ENCODE measurements around the gene CADPS. TPM values are rescaled to one million over a fixed set of nuclear protein-coding genes. Genes with fewer than 3 reads are reported as not detected.

Gene CADPS
- total and polyA plus RNA-seq, 5 donors from 2014 or later: not detected

- no peak overlapping the region for H3K4me3 ChIP-seq (ENCODE audit: low read depth, low read length)
- no peaks in the 10 kb centered on the region for H3K9me3 ChIP-seq (ENCODE audit: control insufficient read depth in 2 of 2, low read length in 2 of 2)
- H3K4me1 ChIP-seq (ENCODE audit: control insufficient read depth, insufficient read depth, low read length, poor library complexity, severe bottlenecking): no peaks in the 10 kb centered on the region
- no peaks in the 10 kb centered on the region for H3K9me3 Mint-ChIP-seq
- no peaks in the 10 kb centered on the region for H3K4me1 Mint-ChIP-seq
- no peaks in the 10 kb centered on the region for H3K36me3 ChIP-seq (ENCODE audit: control insufficient read depth, insufficient read depth, low read length)
- H3K4me3 Mint-ChIP-seq: no peak overlapping the region
- peaks cover 4% of the 10 kb centered on the region for H3K27me3 Mint-ChIP-seq
- H3K27ac Mint-ChIP-seq: no peak overlapping the region
- no peaks in the 10 kb centered on the region for H3K36me3 Mint-ChIP-seq
- H3K27me3 ChIP-seq (ENCODE audit: control insufficient read depth, insufficient read depth, low read length): no peaks in the 10 kb centered on the region
- DNase-seq (no peak), ATAC-seq (ENCODE audit: low read depth in 2 of 2) (no peak)
- no peak overlapping the region for H3K27ac ChIP-seq (ENCODE audit: insufficient read depth, low read length, poor library complexity, severe bottlenecking)
Observed at GRCh38 chr3:62667714-62668113, 207.5 kb downstream of the CADPS start.

- H3K4me1 ChIP-seq (ENCODE audit: control insufficient read depth, insufficient read depth, low read length, poor library complexity, severe bottlenecking): no peaks in the 10 kb centered on the region
- Mint-ChIP-seq H3K27ac (no peak overlapping the region), H3K4me1 (no peaks in the 10 kb centered on the region), H3K4me3 (no peak overlapping the region), H3K36me3 (no peaks in the 10 kb centered on the region), H3K9me3 (peaks cover 0 to 2% (median 0%) of the 10 kb centered on the region in 7 donors), H3K27me3 (peaks cover 4% of the 10 kb centered on the region)
- H3K36me3 ChIP-seq (ENCODE audit: control insufficient read depth, insufficient read depth, low read length): no peaks in the 10 kb centered on the region
- no peaks in the 10 kb centered on the region for H3K9me3 ChIP-seq (ENCODE audit: control insufficient read depth in 2 of 2, low read length in 2 of 2)
- H3K4me3 ChIP-seq (ENCODE audit: low read depth, low read length): no peak overlapping the region
- no peak overlapping the region for H3K27ac ChIP-seq (ENCODE audit: insufficient read depth, low read length, poor library complexity, severe bottlenecking)
- DNase-seq: peak in 1 of 3 donors; percentile 33
- ATAC-seq (ENCODE audit: low read depth in 2 of 2): no peak
- no peaks in the 10 kb centered on the region for H3K27me3 ChIP-seq (ENCODE audit: control insufficient read depth, insufficient read depth, low read length)
Observed at GRCh38 chr3:62665627-62666437, 209.4 kb downstream of the CADPS start.

- no peak overlapping the region for H3K4me3 Mint-ChIP-seq
- H3K36me3 ChIP-seq (ENCODE audit: control insufficient read depth, insufficient read depth, low read length): no peaks in the 10 kb centered on the region
- no peak for ATAC-seq (ENCODE audit: low read depth in 2 of 2)
Observed at GRCh38 chr3:62662677-62663076, 212.5 kb downstream of the CADPS start.

GRCh38 chr3:62659660-62660059 lies 215.6 kb downstream of the CADPS start:
- peaks cover 0 to 2% (median 0%) of the 10 kb centered on the region in 7 donors for H3K9me3 Mint-ChIP-seq
- no peak overlapping the region for H3K27ac Mint-ChIP-seq
- no peak overlapping the region for H3K4me3 Mint-ChIP-seq

More at GRCh38 chr3:62662677-62663076, 212.5 kb downstream of the CADPS start:
- no peaks in the 10 kb centered on the region for H3K36me3 Mint-ChIP-seq
- H3K4me3 ChIP-seq (ENCODE audit: low read depth, low read length): no peak overlapping the region
- DNase-seq: no peak
- H3K4me1 ChIP-seq (ENCODE audit: control insufficient read depth, insufficient read depth, low read length, poor library complexity, severe bottlenecking): no peaks in the 10 kb centered on the region
- H3K27me3 Mint-ChIP-seq: peaks cover 4% of the 10 kb centered on the region
- H3K27ac ChIP-seq (ENCODE audit: insufficient read depth, low read length, poor library complexity, severe bottlenecking): no peak overlapping the region
- H3K27ac Mint-ChIP-seq: no peak overlapping the region
- no peaks in the 10 kb centered on the region for H3K4me1 Mint-ChIP-seq
- peaks cover 0 to 2% (median 0%) of the 10 kb centered on the region in 7 donors for H3K9me3 Mint-ChIP-seq
- no peaks in the 10 kb centered on the region for H3K27me3 ChIP-seq (ENCODE audit: control insufficient read depth, insufficient read depth, low read length)
- H3K9me3 ChIP-seq (ENCODE audit: control insufficient read depth in 2 of 2, low read length in 2 of 2): no peaks in the 10 kb centered on the region

GRCh38 chr3:62655691-62656063 lies 219.5 kb downstream of the CADPS start:
- Histone ChIP-seq H3K27me3 (ENCODE audit: control insufficient read depth, insufficient read depth, low read length) (no peaks in the 10 kb centered on the region), H3K36me3 (ENCODE audit: control insufficient read depth, insufficient read depth, low read length) (no peaks in the 10 kb centered on the region), H3K4me1 (ENCODE audit: control insufficient read depth, insufficient read depth, low read length, poor library complexity, severe bottlenecking) (no peaks in the 10 kb centered on the region), H3K9me3 (ENCODE audit: control insufficient read depth in 2 of 2, low read length in 2 of 2) (no peaks in the 10 kb centered on the region), H3K4me3 (ENCODE audit: low read depth, low read length) (no peak overlapping the region), H3K27ac (ENCODE audit: insufficient read depth, low read length, poor library complexity, severe bottlenecking) (no peak overlapping the region)
- H3K27ac Mint-ChIP-seq: no peak overlapping the region
- H3K9me3 Mint-ChIP-seq: peaks cover 0 to 2% (median 0%) of the 10 kb centered on the region in 7 donors
- H3K4me1 Mint-ChIP-seq: no peaks in the 10 kb centered on the region
- ATAC-seq (ENCODE audit: low read depth in 2 of 2): no peak
- H3K4me3 Mint-ChIP-seq: no peak overlapping the region
- H3K27me3 Mint-ChIP-seq: no peaks in the 10 kb centered on the region
- no peak for DNase-seq
- H3K36me3 Mint-ChIP-seq: no peaks in the 10 kb centered on the region

More at GRCh38 chr3:62659660-62660059, 215.6 kb downstream of the CADPS start:
- Histone ChIP-seq H3K9me3 (ENCODE audit: control insufficient read depth in 2 of 2, low read length in 2 of 2) (no peaks in the 10 kb centered on the region), H3K4me3 (ENCODE audit: low read depth, low read length) (no peak overlapping the region), H3K27ac (ENCODE audit: insufficient read depth, low read length, poor library complexity, severe bottlenecking) (no peak overlapping the region), H3K4me1 (ENCODE audit: control insufficient read depth, insufficient read depth, low read length, poor library complexity, severe bottlenecking) (no peaks in the 10 kb centered on the region), H3K27me3 (ENCODE audit: control insufficient read depth, insufficient read depth, low read length) (no peaks in the 10 kb centered on the region), H3K36me3 (ENCODE audit: control insufficient read depth, insufficient read depth, low read length) (no peaks in the 10 kb centered on the region)
- Mint-ChIP-seq H3K36me3 (no peaks in the 10 kb centered on the region), H3K27me3 (peaks cover 4% of the 10 kb centered on the region), H3K4me1 (no peaks in the 10 kb centered on the region)
- ATAC-seq (ENCODE audit: low read depth in 2 of 2) (no peak), DNase-seq (no peak)

- H3K9me3 Mint-ChIP-seq: peaks cover 0 to 2% (median 0%) of the 10 kb centered on the region in 7 donors
- no peaks in the 10 kb centered on the region for H3K4me1 ChIP-seq (ENCODE audit: control insufficient read depth, insufficient read depth, low read length, poor library complexity, severe bottlenecking)
- no peaks in the 10 kb centered on the region for H3K27me3 Mint-ChIP-seq
- DNase-seq: no peak
- no peak overlapping the region for H3K27ac ChIP-seq (ENCODE audit: insufficient read depth, low read length, poor library complexity, severe bottlenecking)
- H3K4me3 Mint-ChIP-seq: no peak overlapping the region
- H3K36me3 ChIP-seq (ENCODE audit: control insufficient read depth, insufficient read depth, low read length): no peaks in the 10 kb centered on the region
- no peaks in the 10 kb centered on the region for H3K9me3 ChIP-seq (ENCODE audit: control insufficient read depth in 2 of 2, low read length in 2 of 2)
- H3K4me1 Mint-ChIP-seq: no peaks in the 10 kb centered on the region
- no peak for ATAC-seq (ENCODE audit: low read depth in 2 of 2)
- no peaks in the 10 kb centered on the region for H3K27me3 ChIP-seq (ENCODE audit: control insufficient read depth, insufficient read depth, low read length)
- no peak overlapping the region for H3K27ac Mint-ChIP-seq
- H3K36me3 Mint-ChIP-seq: no peaks in the 10 kb centered on the region
- H3K4me3 ChIP-seq (ENCODE audit: low read depth, low read length): no peak overlapping the region
Observed at GRCh38 chr3:62655056-62655690, 220.0 kb downstream of the CADPS start.

GRCh38 chr3:62653796-62654195 lies 221.4 kb downstream of the CADPS start:
- Histone ChIP-seq H3K36me3 (ENCODE audit: control insufficient read depth, insufficient read depth, low read length) (no peaks in the 10 kb centered on the region), H3K9me3 (ENCODE audit: control insufficient read depth in 2 of 2, low read length in 2 of 2) (no peaks in the 10 kb centered on the region), H3K27ac (ENCODE audit: insufficient read depth, low read length, poor library complexity, severe bottlenecking) (no peak overlapping the region), H3K4me1 (ENCODE audit: control insufficient read depth, insufficient read depth, low read length, poor library complexity, severe bottlenecking) (no peaks in the 10 kb centered on the region), H3K4me3 (ENCODE audit: low read depth, low read length) (no peak overlapping the region), H3K27me3 (ENCODE audit: control insufficient read depth, insufficient read depth, low read length) (no peaks in the 10 kb centered on the region)
- no peaks in the 10 kb centered on the region for H3K36me3 Mint-ChIP-seq
- H3K27ac Mint-ChIP-seq: no peak overlapping the region
- no peaks in the 10 kb centered on the region for H3K27me3 Mint-ChIP-seq
- no peaks in the 10 kb centered on the region for H3K4me1 Mint-ChIP-seq
- DNase-seq (no peak), ATAC-seq (ENCODE audit: low read depth in 2 of 2) (no peak)
- H3K4me3 Mint-ChIP-seq: no peak overlapping the region
- peaks cover 0 to 2% (median 0%) of the 10 kb centered on the region in 7 donors for H3K9me3 Mint-ChIP-seq

All from CD4-positive, CD25-positive, alpha-beta regulatory T cell (primary cell).